HepG2 (cell line): ENCODE results near the gene INPP4B. TPM values are rescaled to one million over a fixed set of nuclear protein-coding genes. Genes with fewer than 3 reads are reported as not detected.

ENCODE experiments used
- CREM ChIP-seq, 2 experiments: sonication (generic) in 1 of 2; formaldehyde crosslinking in 1 of 2; IDR thresholded peaks; 2 replicates each; pipeline versions ENCODE4 v1.4.0 to v1.6.1; 2016 to 2020; ENCODE audit warnings: antibody characterized with exemption in 1 of 2, mild to moderate bottlenecking in 1 of 2, missing genetic modification reagents in 1 of 2
- MTF2 ChIP-seq: sonication (generic); formaldehyde crosslinking; IDR thresholded peaks from 2 replicates; pipeline ENCODE4 v1.5.0; 2020; ENCODE audit warnings: missing genetic modification reagents, borderline replicate concordance
- NR2F6 ChIP-seq, 2 experiments: IDR thresholded peaks; 2 replicates each; pipeline ENCODE4 v1.6.1; 2016; ENCODE audit warnings: antibody characterized with exemption in 1 of 2, mild to moderate bottlenecking in 1 of 2
- POLR2G ChIP-seq: fragments of 200-400 bp; formaldehyde crosslinking; IDR thresholded peaks from 2 replicates; pipeline ENCODE4 v1.6.1; 2018; ENCODE audit warnings: mild to moderate bottlenecking, low read depth, low read length, moderate library complexity
- SMAD1 ChIP-seq: sonication (generic); formaldehyde crosslinking; IDR thresholded peaks from 2 replicates; pipeline ENCODE4 v1.4.0; 2020; ENCODE audit warnings: missing genetic modification reagents, low read depth, mild to moderate bottlenecking, borderline replicate concordance
- SOX13 ChIP-seq, 3 experiments: fragments of 450-650 bp in 1 of 3; sonication (generic) in 1 of 3; formaldehyde crosslinking in 1 of 3; IDR thresholded peaks in 2 of 3; conservative IDR thresholded peaks in 1 of 3; 2 replicates each; pipeline versions ENCODE4 v1.5.0 to v1.6.1; 2016 to 2020; ENCODE audit warnings: antibody characterized with exemption in 1 of 3, mild to moderate bottlenecking in 1 of 3, missing compliant biosample characterization in 1 of 3, missing genetic modification reagents in 1 of 3, moderate library complexity in 1 of 3
- ZMYM4 ChIP-seq: sonication (generic); formaldehyde crosslinking; IDR thresholded peaks from 2 replicates; pipeline ENCODE4 v1.8.1; 2023; ENCODE audit warnings: mild to moderate bottlenecking, missing genetic modification reagents
- ZNF547 ChIP-seq: sonication (generic); formaldehyde crosslinking; IDR thresholded peaks from 2 replicates; pipeline ENCODE4 v1.5.1; 2020; ENCODE audit warnings: mild to moderate bottlenecking, missing genetic modification reagents
- polyA plus RNA-seq, 8 experiments: library from polyadenylated mRNA; depleted of rRNA in 3 of 8; stranded (reverse) in 7 of 8; unstranded in 1 of 8; fragments of >200 nt; fragmentation: Illumina TruSeq in 4 of 8; extraction: Trizol in 4 of 8; gene quantifications; 2 replicates each; pipeline versions ENCODE4 v1.2.1 to v1.2.3, GENCODE V29; 2011 to 2016; ENCODE audit warnings: low read depth in 4 of 8, missing spikeins in 1 of 8, mixed read lengths in 1 of 8; ENCODE audit not compliant: insufficient read depth in 1 of 8
- total RNA-seq, 5 experiments: library from RNA; depleted of rRNA; stranded (reverse); fragments of >200 nt; fragmentation: Illumina TruSeq; extraction: Trizol; gene quantifications; 2 replicates each; pipeline ENCODE4 v1.2.3, GENCODE V29; 2016; ENCODE audit warnings: low read depth in 1 of 5
- TF ChIP-seq, protein P1 (sequence below): sonication (generic); formaldehyde crosslinking; IDR thresholded peaks from 2 replicates; pipeline ENCODE4 v1.8.1; 2023; ENCODE audit warnings: mild to moderate bottlenecking, inconsistent platforms, moderate library complexity, missing genetic modification reagents, borderline replicate concordance
- TF ChIP-seq, protein P2 (sequence below): sonication (generic); formaldehyde crosslinking; IDR thresholded peaks from 2 replicates; pipeline ENCODE4 v1.4.0; 2020; ENCODE audit warnings: missing genetic modification reagents
- TF ChIP-seq, protein P3 (sequence below): sonication (generic); formaldehyde crosslinking; IDR thresholded peaks from 2 replicates; pipeline ENCODE4 v1.4.0; 2020; ENCODE audit warnings: mild to moderate bottlenecking, missing genetic modification reagents
- TF ChIP-seq, protein P4 (sequence below): IDR thresholded peaks from 2 replicates; pipeline ENCODE4 v1.6.1; 2016; ENCODE audit warnings: mild to moderate bottlenecking, missing biosample characterization, missing genetic modification reagents

Gene INPP4B
- total and polyA plus RNA-seq, 2 of the 13 experiments (the other 11 are each of a cell fraction or from before 2014, with no cell fraction given) = not detected

DNA sequence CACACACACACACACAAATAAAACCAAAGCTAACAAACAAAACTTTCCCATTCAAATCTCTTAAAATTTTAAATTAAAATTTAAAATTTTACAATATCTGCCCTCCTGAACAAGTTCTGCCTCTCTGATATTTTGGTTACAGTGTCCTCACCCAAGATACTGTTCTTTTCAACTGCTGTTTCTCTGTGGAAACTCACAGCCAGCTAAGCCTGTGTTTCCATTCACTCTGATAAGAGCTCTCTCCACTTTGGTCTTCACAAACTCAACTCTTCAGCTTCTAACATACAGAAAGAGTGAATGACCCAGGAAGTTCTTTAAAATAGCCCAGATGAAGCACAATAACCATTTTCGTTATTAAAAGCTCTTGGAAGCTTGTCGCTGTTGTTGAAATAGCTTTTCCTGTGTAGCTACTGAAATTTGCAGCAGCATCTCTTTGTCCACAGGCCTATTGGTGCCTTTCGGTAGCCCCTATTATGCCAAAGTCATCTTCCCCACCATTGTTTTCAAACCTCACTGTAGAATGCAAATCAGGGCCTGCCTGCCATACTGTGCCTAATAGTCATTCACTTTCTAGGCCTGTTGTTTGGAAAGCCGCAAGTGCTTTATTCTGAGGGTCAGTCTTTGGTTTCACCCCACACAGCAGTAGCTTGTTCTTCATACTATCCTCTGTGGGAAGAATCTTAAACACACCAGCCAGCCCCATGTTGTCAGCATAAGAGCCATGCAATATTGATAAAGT lies 19.4 kb downstream of the INPP4B start (continued):
- TF ChIP-seq ZNF547 (CRISPR knock-in tag) (no peak), NR2F6 (IDR thresholded peaks at IDR 0.05) (no peak), NR2F6 (CRISPR knock-in tag; IDR thresholded peaks at IDR 0.05) (no peak), MTF2 (CRISPR knock-in tag) (no peak), SOX13 (IDR thresholded peaks at IDR 0.05) (no peak), SOX13 (CRISPR knock-in tag; conservative IDR thresholded peaks at IDR 0.05 in 1 of 2, IDR thresholded peaks at IDR 0.05 in 1 of 2) (no peak), CREM (IDR thresholded peaks at IDR 0.05) (no peak), CREM (CRISPR knock-in tag; IDR thresholded peaks at IDR 0.05) (no peak), ZMYM4 (no peak), SMAD1 (CRISPR knock-in tag) (no peak), POLR2G (no peak)
- TF ChIP-seq, protein P1, sequence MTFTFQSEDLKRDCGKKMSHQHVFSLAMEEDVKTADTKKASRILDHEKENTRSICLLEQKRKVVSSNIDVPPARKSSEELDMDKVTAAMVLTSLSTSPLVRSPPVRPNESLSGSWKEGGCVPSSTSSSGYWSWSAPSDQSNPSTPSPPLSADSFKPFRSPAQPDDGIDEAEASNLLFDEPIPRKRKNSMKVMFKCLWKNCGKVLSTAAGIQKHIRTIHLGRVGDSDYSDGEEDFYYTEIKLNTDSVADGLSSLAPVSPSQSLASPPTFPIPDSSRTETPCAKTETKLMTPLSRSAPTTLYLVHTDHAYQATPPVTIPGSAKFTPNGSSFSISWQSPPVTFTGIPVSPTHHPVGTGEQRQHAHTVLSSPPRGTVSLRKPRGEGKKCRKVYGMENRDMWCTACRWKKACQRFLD (CRISPR knock-in tag) = no peak
- TF ChIP-seq, protein P2, sequence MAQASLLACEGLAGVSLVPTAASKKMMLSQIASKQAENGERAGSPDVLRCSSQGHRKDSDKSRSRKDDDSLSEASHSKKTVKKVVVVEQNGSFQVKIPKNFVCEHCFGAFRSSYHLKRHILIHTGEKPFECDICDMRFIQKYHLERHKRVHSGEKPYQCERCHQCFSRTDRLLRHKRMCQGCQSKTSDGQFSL (CRISPR knock-in tag) = no peak
- TF ChIP-seq, protein P3, sequence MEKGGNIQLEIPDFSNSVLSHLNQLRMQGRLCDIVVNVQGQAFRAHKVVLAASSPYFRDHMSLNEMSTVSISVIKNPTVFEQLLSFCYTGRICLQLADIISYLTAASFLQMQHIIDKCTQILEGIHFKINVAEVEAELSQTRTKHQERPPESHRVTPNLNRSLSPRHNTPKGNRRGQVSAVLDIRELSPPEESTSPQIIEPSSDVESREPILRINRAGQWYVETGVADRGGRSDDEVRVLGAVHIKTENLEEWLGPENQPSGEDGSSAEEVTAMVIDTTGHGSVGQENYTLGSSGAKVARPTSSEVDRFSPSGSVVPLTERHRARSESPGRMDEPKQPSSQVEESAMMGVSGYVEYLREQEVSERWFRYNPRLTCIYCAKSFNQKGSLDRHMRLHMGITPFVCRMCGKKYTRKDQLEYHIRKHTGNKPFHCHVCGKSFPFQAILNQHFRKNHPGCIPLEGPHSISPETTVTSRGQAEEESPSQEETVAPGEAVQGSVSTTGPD (CRISPR knock-in tag) = no peak
- TF ChIP-seq, protein P4, sequence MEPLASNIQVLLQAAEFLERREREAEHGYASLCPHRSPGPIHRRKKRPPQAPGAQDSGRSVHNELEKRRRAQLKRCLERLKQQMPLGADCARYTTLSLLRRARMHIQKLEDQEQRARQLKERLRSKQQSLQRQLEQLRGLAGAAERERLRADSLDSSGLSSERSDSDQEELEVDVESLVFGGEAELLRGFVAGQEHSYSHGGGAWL (CRISPR knock-in tag) = no peak
